Brain microvascular endothelial cell (primary cell): ENCODE data around the gene MAP3K6.

Source experiments
- DNase-seq: peaks from one replicate; pipeline ENCODE4 v3.0.0-alpha.2; 2020
- H3K27ac ChIP-seq: fragments of 250-450 bp; sonication (Bioruptor Pico); 2 replicates; pipeline ENCODE4 v1.5.1; 2020; ENCODE audit warnings: mild to moderate bottlenecking, moderate library complexity
- H3K27me3 ChIP-seq: fragments of 250-450 bp; sonication (Bioruptor Pico); replicated peaks from 2 replicates; pipeline ENCODE4 v1.5.1; 2020; ENCODE audit warnings: mild to moderate bottlenecking
- H3K36me3 ChIP-seq: fragments of 250-450 bp; sonication (Bioruptor Pico); replicated peaks from 2 replicates; pipeline ENCODE4 v1.5.1; 2020; ENCODE audit warnings: mild to moderate bottlenecking
- H3K4me3 ChIP-seq: 2 replicates; pipeline ENCODE4 v1.5.1; 2011; ENCODE audit warnings: low read depth, mild to moderate bottlenecking, control low read depth, low read length, moderate library complexity
- CTCF ChIP-seq: IDR thresholded peaks from 2 replicates; pipeline ENCODE4 v1.5.1; 2011; ENCODE audit warnings: low read depth, mild to moderate bottlenecking, moderate library complexity, low read length, control low read depth, inconsistent platforms; ENCODE audit errors: missing control alignments
- in situ Hi-C: cut with HindIII; loops from 2 replicates; pipeline ENCODE4 v1.10.0; 2017; ENCODE audit warnings: low sequenced_read_pairs, low pct_ligation_motif_present

MAP3K6 gene

GRCh38 chr1:27314737-27315136 is 52.0 kb downstream of the MAP3K6 start:
- no peak for TF ChIP-seq CTCF
- DNase-seq, result no peak
- in situ Hi-C loops, result no loop called here
- Histone ChIP-seq H3K36me3 (no peaks in the 10 kb centered on the region), H3K4me3 (no peak overlapping the region), H3K27ac (no peak overlapping the region), H3K27me3 (no peaks in the 10 kb centered on the region)

GRCh38 chr1:27314169-27314568 is 52.6 kb downstream of the MAP3K6 start:
- Histone ChIP-seq H3K36me3 (no peaks in the 10 kb centered on the region), H3K27ac (no peak overlapping the region), H3K4me3 (no peak overlapping the region), H3K27me3 (no peaks in the 10 kb centered on the region)
- in situ Hi-C loops, result no loop called here
- TF ChIP-seq CTCF, result no peak
- DNase-seq, result no peak

- no peak overlapping the region for H3K4me3 ChIP-seq
- in situ Hi-C loops, result no loop called here
- DNase-seq, result no peak
- H3K27me3 ChIP-seq, result no peaks in the 10 kb centered on the region
- H3K36me3 ChIP-seq, result no peaks in the 10 kb centered on the region
- TF ChIP-seq CTCF, result no peak
- no peak overlapping the region for H3K27ac ChIP-seq
Measured at GRCh38 chr1:27307874-27308598, 58.7 kb downstream of the MAP3K6 start.

- H3K27ac ChIP-seq, result no peak overlapping the region
- H3K4me3 ChIP-seq, result no peak overlapping the region
- DNase-seq, result no peak
- H3K36me3 ChIP-seq, result no peaks in the 10 kb centered on the region
- peak; percentile 33 for TF ChIP-seq CTCF
- in situ Hi-C loops, result no loop called here
- no peaks in the 10 kb centered on the region for H3K27me3 ChIP-seq
Measured at GRCh38 chr1:27306892-27307761, 59.6 kb downstream of the MAP3K6 start.

- Histone ChIP-seq H3K36me3 (no peaks in the 10 kb centered on the region), H3K4me3 (no peak overlapping the region), H3K27me3 (no peaks in the 10 kb centered on the region), H3K27ac (no peak overlapping the region)
- no peak for DNase-seq
- TF ChIP-seq CTCF, result no peak
- in situ Hi-C loops, result no loop called here
Measured at GRCh38 chr1:27306071-27306470, 60.7 kb downstream of the MAP3K6 start.
